T-helper 2 cell treated with Interferon-gamma antibody and Interleukin-4, amounts not matched to agents 5 μg/mL and 100 μg/mL, for 36 hours (primary cell): Measurements from ENCODE around the gene FOXD3.
"Not testable (repeated sequence)": the region's sequence is repeated elsewhere in the genome, so short reads cannot be mapped to it uniquely, and the experiment has no call there.

Source experiments
- DNase-seq: peaks from one replicate; pipeline ENCODE4 v3.0.0; 2021; ENCODE audit warnings: low spot score
- H3K27ac Mint-ChIP-seq: one replicate; pipeline ENCODE4 v1.8.0; 2021; ENCODE audit warnings: mild to moderate bottlenecking, mixed read lengths
- H3K27me3 Mint-ChIP-seq: one replicate; pipeline ENCODE4 v1.8.0; 2021; ENCODE audit warnings: low read depth, mixed read lengths
- H3K36me3 Mint-ChIP-seq: one replicate; pipeline ENCODE4 v1.8.0; 2021; ENCODE audit warnings: low read depth, mixed read lengths
- H3K4me1 Mint-ChIP-seq: one replicate; pipeline ENCODE4 v1.8.0; 2021; ENCODE audit warnings: low read depth, mixed read lengths
- H3K4me3 Mint-ChIP-seq: one replicate; pipeline ENCODE4 v1.8.0; 2022; ENCODE audit warnings: mild to moderate bottlenecking, moderate library complexity, mixed read lengths
- H3K9me3 Mint-ChIP-seq: one replicate; pipeline ENCODE4 v1.8.0; 2021; ENCODE audit warnings: mixed read lengths

FOXD3 gene

GRCh38 chr1:63326106-63326472 is 3.7 kb downstream of the FOXD3 start:
- Mint-ChIP-seq H3K27me3 (peaks cover 77% of the 10 kb centered on the region), H3K4me1 (peaks cover 24% of the 10 kb centered on the region), H3K36me3 (peaks cover 5% of the 10 kb centered on the region), H3K27ac (peak overlapping the region; percentile 42), H3K9me3 (no peaks in the 10 kb centered on the region), H3K4me3 (no peak overlapping the region)
- no peak for DNase-seq

GRCh38 chr1:63326473-63327380 is 4.4 kb downstream of the FOXD3 start:
- Mint-ChIP-seq H3K4me3 (peak overlapping the region; percentile 29), H3K4me1 (peaks cover 18% of the 10 kb centered on the region), H3K36me3 (peaks cover 5% of the 10 kb centered on the region), H3K9me3 (no peaks in the 10 kb centered on the region), H3K27me3 (peaks cover 74% of the 10 kb centered on the region), H3K27ac (peak overlapping the region; percentile 76)
- DNase-seq, result no peak

GRCh38 chr1:63327417-63328054 is 5.2 kb downstream of the FOXD3 start:
- DNase-seq, result peak; percentile 54
- peaks cover 3% of the 10 kb centered on the region for H3K36me3 Mint-ChIP-seq
- H3K27me3 Mint-ChIP-seq, result peaks cover 76% of the 10 kb centered on the region
- peaks cover 16% of the 10 kb centered on the region for H3K4me1 Mint-ChIP-seq
- H3K4me3 Mint-ChIP-seq, result peak overlapping the region; percentile 29
- peak overlapping the region; percentile 76 for H3K27ac Mint-ChIP-seq
- no peaks in the 10 kb centered on the region for H3K9me3 Mint-ChIP-seq

- Mint-ChIP-seq H3K27me3 (peaks cover 81% of the 10 kb centered on the region), H3K4me1 (peaks cover 16% of the 10 kb centered on the region), H3K36me3 (peaks cover 3% of the 10 kb centered on the region), H3K9me3 (no peaks in the 10 kb centered on the region), H3K4me3 (no peak overlapping the region), H3K27ac (no peak overlapping the region)
- no peak for DNase-seq
These were observed 5.8 kb downstream of the FOXD3 start for GRCh38 chr1:63328122-63328521.

- peaks cover 3% of the 10 kb centered on the region for H3K36me3 Mint-ChIP-seq
- peaks cover 82% of the 10 kb centered on the region for H3K27me3 Mint-ChIP-seq
- no peak for DNase-seq
- peaks cover 16% of the 10 kb centered on the region for H3K4me1 Mint-ChIP-seq
- no peak overlapping the region for H3K4me3 Mint-ChIP-seq
- H3K9me3 Mint-ChIP-seq, result no peaks in the 10 kb centered on the region
- H3K27ac Mint-ChIP-seq, result no peak overlapping the region
These were observed 6.4 kb downstream of the FOXD3 start for GRCh38 chr1:63328781-63329180.

GRCh38 chr1:63329621-63330330 is 7.4 kb downstream of the FOXD3 start:
- H3K36me3 Mint-ChIP-seq, result peaks cover 1% of the 10 kb centered on the region
- H3K27ac Mint-ChIP-seq, result no peak overlapping the region
- peak overlapping the region; percentile 30 for H3K4me3 Mint-ChIP-seq
- no peak for DNase-seq
- H3K9me3 Mint-ChIP-seq, result no peaks in the 10 kb centered on the region
- H3K4me1 Mint-ChIP-seq, result peaks cover 14% of the 10 kb centered on the region
- H3K27me3 Mint-ChIP-seq, result peaks cover 87% of the 10 kb centered on the region

- Mint-ChIP-seq H3K9me3 (no peaks in the 10 kb centered on the region), H3K36me3 (peaks cover 1% of the 10 kb centered on the region), H3K27me3 (peaks cover 88% of the 10 kb centered on the region), H3K4me1 (peaks cover 14% of the 10 kb centered on the region), H3K27ac (no peak overlapping the region), H3K4me3 (peak overlapping the region; percentile 22)
- DNase-seq, result no peak
These were observed 8.1 kb downstream of the FOXD3 start for GRCh38 chr1:63330331-63330916.

GRCh38 chr1:63342402-63342801 is 20.0 kb downstream of the FOXD3 start:
- no peaks in the 10 kb centered on the region for H3K36me3 Mint-ChIP-seq
- DNase-seq, result no peak
- H3K4me1 Mint-ChIP-seq, result no peaks in the 10 kb centered on the region
- H3K4me3 Mint-ChIP-seq, result no peak overlapping the region
- H3K27me3 Mint-ChIP-seq, result peaks cover 17% of the 10 kb centered on the region
- H3K27ac Mint-ChIP-seq, result no peak overlapping the region
- H3K9me3 Mint-ChIP-seq, result no peaks in the 10 kb centered on the region

- Mint-ChIP-seq H3K27ac (no peak overlapping the region), H3K27me3 (peaks cover 17% of the 10 kb centered on the region), H3K9me3 (no peaks in the 10 kb centered on the region), H3K4me1 (no peaks in the 10 kb centered on the region), H3K4me3 (no peak overlapping the region), H3K36me3 (no peaks in the 10 kb centered on the region)
- no peak for DNase-seq
These were observed 21.6 kb downstream of the FOXD3 start for GRCh38 chr1:63343922-63344321.

GRCh38 chr1:63350320-63350719 is 28.0 kb downstream of the FOXD3 start:
- H3K36me3 Mint-ChIP-seq, result no peaks in the 10 kb centered on the region

GRCh38 chr1:63352736-63353135 is 30.4 kb downstream of the FOXD3 start:
- no peak for DNase-seq
- no peak overlapping the region for H3K27ac Mint-ChIP-seq
- H3K36me3 Mint-ChIP-seq, result no peaks in the 10 kb centered on the region
- no peak overlapping the region for H3K4me3 Mint-ChIP-seq
- no peaks in the 10 kb centered on the region for H3K9me3 Mint-ChIP-seq
- no peaks in the 10 kb centered on the region for H3K4me1 Mint-ChIP-seq
- peaks cover 35% of the 10 kb centered on the region for H3K27me3 Mint-ChIP-seq

More at GRCh38 chr1:63350320-63350719, 28.0 kb downstream of the FOXD3 start:
- H3K4me3 Mint-ChIP-seq, result no peak overlapping the region
- H3K9me3 Mint-ChIP-seq, result no peaks in the 10 kb centered on the region
- no peaks in the 10 kb centered on the region for H3K4me1 Mint-ChIP-seq
- no peak overlapping the region for H3K27ac Mint-ChIP-seq
- no peak for DNase-seq
- peaks cover 39% of the 10 kb centered on the region for H3K27me3 Mint-ChIP-seq

- H3K4me3 Mint-ChIP-seq, DNase-seq, H3K9me3 Mint-ChIP-seq, H3K27ac Mint-ChIP-seq, H3K4me1 Mint-ChIP-seq, H3K36me3 Mint-ChIP-seq: not testable (repeated sequence)
- peaks cover 35% of the 10 kb centered on the region for H3K27me3 Mint-ChIP-seq
These were observed 33.9 kb downstream of the FOXD3 start for GRCh38 chr1:63356234-63356633.

- no peaks in the 10 kb centered on the region for H3K4me1 Mint-ChIP-seq
- H3K9me3 Mint-ChIP-seq, result no peaks in the 10 kb centered on the region
- H3K27me3 Mint-ChIP-seq, result peaks cover 24% of the 10 kb centered on the region
- no peaks in the 10 kb centered on the region for H3K36me3 Mint-ChIP-seq
- no peak for DNase-seq
- no peak overlapping the region for H3K4me3 Mint-ChIP-seq
- no peak overlapping the region for H3K27ac Mint-ChIP-seq
These were observed 37.2 kb downstream of the FOXD3 start for GRCh38 chr1:63359561-63359960.

- Mint-ChIP-seq H3K27ac (no peak overlapping the region), H3K4me3 (no peak overlapping the region), H3K36me3 (no peaks in the 10 kb centered on the region), H3K9me3 (peaks cover 3% of the 10 kb centered on the region), H3K27me3 (peaks cover 22% of the 10 kb centered on the region), H3K4me1 (peaks cover 6% of the 10 kb centered on the region)
- DNase-seq, result no peak
These were observed 39.7 kb downstream of the FOXD3 start for GRCh38 chr1:63362073-63362472.
